Muscle layer of duodenum (tissue), 2 donors: ENCODE results near the gene SLC22A23.
A peak's percentile ranks its signal among the peaks of the same experiment; 100 is the strongest.

Experiments used
- H3K27ac ChIP-seq: one replicate; pipeline ENCODE4 v1.7.0; 2013; ENCODE audit warnings: mild to moderate bottlenecking, low read length
- H3K27me3 ChIP-seq: one replicate; pipeline ENCODE4 v1.7.0; 2013; ENCODE audit warnings: low read depth, mild to moderate bottlenecking, control low read depth, low read length
- H3K36me3 ChIP-seq, 2 donors: one replicate each; pipeline ENCODE4 v1.7.0; 2013; ENCODE audit warnings: low read length in 2 of 2, control low read depth in 1 of 2, mild to moderate bottlenecking in 1 of 2; ENCODE audit not compliant: insufficient read depth in 2 of 2, control insufficient read depth in 1 of 2
- H3K4me1 ChIP-seq, 2 donors: one replicate each; pipeline ENCODE4 v1.7.0; 2013; ENCODE audit warnings: low read length in 2 of 2, mild to moderate bottlenecking in 2 of 2, control low read depth in 1 of 2, moderate library complexity in 1 of 2; ENCODE audit not compliant: insufficient read depth in 2 of 2, control insufficient read depth in 1 of 2
- H3K4me3 ChIP-seq, 2 donors: one replicate each; pipeline ENCODE4 v1.7.0; 2013; ENCODE audit warnings: low read length in 2 of 2, low read depth in 1 of 2, mild to moderate bottlenecking in 1 of 2
- H3K9me3 ChIP-seq, 2 donors: one replicate each; pipeline ENCODE4 v1.7.0; 2013; ENCODE audit warnings: low read length in 2 of 2, control low read depth in 1 of 2, mild to moderate bottlenecking in 1 of 2; ENCODE audit not compliant: control insufficient read depth in 1 of 2
- donor health status: healthy.

SLC22A23 gene

DNA sequence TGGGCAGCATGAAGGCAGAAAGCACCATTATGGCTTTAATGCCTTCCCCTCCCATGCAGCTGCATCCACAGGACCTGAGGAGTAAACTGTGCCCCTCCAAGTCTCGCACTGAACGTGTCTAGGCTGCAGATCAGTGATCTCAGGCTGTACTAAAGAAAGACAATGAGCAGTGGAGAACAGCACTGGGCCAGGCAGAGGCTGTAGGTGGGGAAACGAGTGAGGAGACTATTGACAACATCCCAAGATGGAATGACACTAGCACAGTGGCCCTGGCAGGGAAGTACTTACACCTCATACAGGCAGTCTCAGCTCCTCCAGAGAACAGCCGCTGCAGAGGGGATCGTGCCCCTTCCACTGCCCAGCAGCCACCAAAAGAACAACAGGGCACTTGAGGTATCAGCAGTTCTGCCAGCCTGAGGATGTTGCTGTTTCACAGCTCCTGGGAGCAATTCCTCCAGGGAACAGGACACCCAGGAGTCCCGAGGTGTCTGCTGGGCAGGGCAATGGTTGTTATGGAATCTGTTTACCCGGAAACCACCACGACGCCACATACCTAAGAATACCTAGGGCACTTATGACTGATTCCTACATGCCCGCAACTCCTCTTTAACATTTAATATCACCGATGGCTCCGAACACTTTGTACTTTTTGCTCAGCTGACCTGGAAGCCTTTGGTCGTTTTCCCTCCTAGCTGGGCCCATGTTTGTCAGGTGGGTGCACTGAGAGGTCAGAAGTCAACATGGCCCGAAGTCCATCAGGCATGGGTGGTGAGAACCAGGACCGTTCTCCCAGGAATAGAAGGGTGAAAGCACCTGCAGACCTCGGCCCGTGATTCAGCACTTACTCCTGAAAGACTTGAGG, 79.1 kb downstream of the SLC22A23 start:
- Histone ChIP-seq H3K36me3 (no peaks in the 10 kb centered on the region), H3K4me3 (no peak overlapping the region), H3K9me3 (no peaks in the 10 kb centered on the region), H3K4me1 (peaks cover 0 to 10% of the 10 kb centered on the region in 2 donors), H3K27me3 (no peaks in the 10 kb centered on the region), H3K27ac (no peak overlapping the region)

DNA sequence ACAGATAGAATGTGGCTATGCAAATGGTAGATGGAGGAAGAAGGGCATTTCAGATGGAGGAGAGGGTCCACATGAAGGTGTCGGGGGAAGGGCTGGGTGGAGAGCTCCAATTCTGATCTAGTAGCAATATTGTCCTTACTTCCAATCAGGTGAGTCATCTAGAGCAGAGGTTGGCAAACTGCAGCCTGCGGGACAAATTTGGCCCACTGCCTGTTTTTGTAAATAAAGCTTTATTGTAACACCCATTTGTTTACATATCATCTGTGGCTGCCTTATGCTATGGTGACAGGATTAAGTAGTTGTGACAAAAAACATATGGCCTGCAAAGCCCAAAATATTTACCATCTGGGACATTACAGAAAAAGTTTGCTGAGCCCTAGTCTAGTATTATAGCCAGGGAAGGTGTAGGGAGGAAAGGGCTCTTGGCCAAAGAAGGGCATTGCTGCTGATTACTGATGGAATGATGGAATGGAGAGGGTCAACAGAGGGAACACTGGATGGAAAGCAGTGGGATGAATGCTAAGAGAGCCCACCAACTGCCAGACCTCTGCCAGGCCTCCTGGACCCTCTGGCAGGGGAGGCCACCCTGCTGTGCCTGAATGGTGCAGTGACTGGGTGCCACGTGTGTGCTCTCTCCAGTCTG, 79.8 kb downstream of the SLC22A23 start:
- Histone ChIP-seq H3K4me3 (no peak overlapping the region), H3K27ac (no peak overlapping the region), H3K4me1 (peaks cover 0 to 10% of the 10 kb centered on the region in 2 donors), H3K27me3 (no peaks in the 10 kb centered on the region), H3K9me3 (no peaks in the 10 kb centered on the region), H3K36me3 (no peaks in the 10 kb centered on the region)

DNA sequence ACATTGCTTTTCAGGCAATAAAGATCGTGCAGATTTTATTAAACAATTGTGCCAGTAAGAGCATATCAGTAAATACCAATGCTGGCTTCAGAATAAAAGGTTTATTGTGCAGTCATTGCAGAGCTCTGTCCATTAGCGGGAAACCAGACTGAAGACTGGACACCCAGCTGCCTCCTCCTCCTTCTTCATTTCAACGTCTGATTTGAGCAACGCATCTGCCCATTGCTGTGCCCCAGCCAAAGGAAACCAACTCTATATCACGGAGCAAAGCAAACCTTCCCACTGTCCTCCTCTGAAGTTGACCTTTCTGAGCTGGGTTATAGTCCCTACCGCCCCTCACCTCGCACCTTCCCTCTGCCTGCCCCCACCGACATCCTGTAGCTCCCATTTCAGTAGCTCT, 80.8 kb downstream of the SLC22A23 start:
- no peak overlapping the region for H3K27ac ChIP-seq
- no peaks in the 10 kb centered on the region for H3K27me3 ChIP-seq
- H3K4me1 ChIP-seq: peaks cover 3 to 5% of the 10 kb centered on the region in 2 donors
- no peaks in the 10 kb centered on the region for H3K9me3 ChIP-seq
- H3K36me3 ChIP-seq: no peaks in the 10 kb centered on the region
- no peak overlapping the region for H3K4me3 ChIP-seq

DNA sequence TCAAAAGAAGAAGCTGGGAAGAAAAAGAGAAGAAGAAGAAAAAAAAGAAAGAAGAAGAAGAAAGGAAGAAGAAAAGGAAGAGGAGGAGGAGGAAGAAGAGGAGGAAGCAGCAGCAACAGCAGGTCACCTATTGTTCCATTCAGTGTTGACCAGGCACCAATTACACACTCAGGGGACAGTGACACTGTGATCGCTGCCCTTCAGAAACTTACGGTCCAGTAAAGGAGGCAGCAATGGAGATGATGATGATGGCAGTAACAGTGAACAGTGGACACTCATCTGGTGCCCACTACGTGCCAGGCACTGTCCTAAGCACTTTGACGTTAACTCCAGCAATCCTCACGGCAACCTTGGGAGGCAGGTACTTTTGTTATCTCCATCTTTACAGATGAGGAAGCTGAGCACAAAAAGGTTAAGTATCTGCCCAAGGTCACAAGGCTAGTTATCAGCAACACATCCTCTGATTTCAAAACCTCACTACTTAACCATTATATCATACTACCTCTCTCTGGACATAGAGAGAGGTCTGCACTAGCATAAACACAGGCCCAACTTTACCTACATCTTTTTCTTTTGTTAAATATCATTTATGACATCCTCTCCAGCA, 83.2 kb downstream of the SLC22A23 start:
- Histone ChIP-seq H3K4me3 (no peak overlapping the region), H3K27ac (no peak overlapping the region), H3K36me3 (no peaks in the 10 kb centered on the region), H3K4me1 (peaks cover 5 to 13% of the 10 kb centered on the region in 2 donors), H3K27me3 (no peaks in the 10 kb centered on the region), H3K9me3 (no peaks in the 10 kb centered on the region)

DNA sequence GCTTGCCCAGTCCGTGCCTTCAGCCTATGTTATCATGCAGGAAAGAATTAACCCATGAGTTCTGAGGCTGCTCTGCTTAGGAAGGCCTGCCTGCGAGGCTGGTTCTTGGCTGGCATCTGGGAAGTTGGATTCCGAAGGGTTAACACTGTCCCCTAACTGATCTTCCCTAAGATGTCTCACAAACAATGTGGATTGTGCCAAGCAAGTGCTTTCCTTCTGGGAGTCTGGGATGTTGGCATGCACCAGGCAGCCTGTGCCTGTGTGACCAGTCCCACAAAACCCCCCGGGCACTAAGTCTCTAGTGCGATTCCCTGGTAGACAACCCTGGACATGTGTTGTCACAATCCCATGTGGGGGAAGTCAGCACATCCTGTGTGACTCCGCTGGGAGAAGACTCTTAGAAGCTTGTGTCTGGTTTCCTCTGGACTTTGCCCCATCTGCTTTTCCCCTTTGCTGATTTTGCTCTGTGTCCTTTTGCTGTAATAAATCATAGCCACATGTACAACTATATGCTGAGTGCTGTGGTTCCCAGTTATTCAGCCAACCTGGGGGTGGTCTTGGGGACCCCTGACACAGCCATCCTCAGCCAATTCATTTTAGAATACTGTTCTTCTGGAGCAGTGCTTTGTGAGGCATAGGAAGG, 83.8 kb downstream of the SLC22A23 start:
- peaks cover 5 to 13% of the 10 kb centered on the region in 2 donors for H3K4me1 ChIP-seq
- no peak overlapping the region for H3K27ac ChIP-seq
- H3K9me3 ChIP-seq: no peaks in the 10 kb centered on the region
- H3K36me3 ChIP-seq: no peaks in the 10 kb centered on the region
- H3K27me3 ChIP-seq: no peaks in the 10 kb centered on the region
- no peak overlapping the region for H3K4me3 ChIP-seq

DNA sequence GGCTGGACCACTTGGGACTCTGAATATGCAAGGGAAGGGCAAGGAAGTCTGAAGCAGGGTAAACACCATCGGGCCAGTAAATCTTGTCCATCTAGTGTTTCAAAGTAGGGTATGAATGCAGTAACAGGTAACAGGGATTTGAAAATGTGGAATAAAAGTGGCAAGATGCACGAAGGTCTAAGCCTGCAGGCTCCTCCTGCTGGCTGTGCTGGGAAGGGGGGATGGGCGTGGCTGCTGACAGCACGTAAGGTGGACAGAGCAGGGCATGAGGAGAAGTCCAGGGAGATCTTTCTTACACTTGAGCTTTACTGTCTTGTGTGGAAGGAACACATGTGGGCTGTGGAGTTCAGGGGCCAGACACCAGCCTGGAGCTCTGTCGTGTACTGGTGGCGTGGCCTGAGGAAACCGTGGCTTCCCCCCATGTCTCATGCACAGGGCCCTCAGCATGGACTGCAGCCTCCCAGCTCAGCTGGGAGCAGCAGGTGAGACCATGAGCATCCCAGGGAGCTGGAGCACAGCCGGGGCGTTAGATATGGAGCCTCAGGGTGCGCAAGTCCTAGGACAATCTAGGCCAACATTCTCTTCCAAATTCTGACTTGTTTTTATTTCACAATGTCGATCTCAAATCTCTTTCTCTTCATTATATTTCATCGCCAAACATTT, 84.5 kb downstream of the SLC22A23 start:
- H3K27ac ChIP-seq: no peak overlapping the region

DNA sequence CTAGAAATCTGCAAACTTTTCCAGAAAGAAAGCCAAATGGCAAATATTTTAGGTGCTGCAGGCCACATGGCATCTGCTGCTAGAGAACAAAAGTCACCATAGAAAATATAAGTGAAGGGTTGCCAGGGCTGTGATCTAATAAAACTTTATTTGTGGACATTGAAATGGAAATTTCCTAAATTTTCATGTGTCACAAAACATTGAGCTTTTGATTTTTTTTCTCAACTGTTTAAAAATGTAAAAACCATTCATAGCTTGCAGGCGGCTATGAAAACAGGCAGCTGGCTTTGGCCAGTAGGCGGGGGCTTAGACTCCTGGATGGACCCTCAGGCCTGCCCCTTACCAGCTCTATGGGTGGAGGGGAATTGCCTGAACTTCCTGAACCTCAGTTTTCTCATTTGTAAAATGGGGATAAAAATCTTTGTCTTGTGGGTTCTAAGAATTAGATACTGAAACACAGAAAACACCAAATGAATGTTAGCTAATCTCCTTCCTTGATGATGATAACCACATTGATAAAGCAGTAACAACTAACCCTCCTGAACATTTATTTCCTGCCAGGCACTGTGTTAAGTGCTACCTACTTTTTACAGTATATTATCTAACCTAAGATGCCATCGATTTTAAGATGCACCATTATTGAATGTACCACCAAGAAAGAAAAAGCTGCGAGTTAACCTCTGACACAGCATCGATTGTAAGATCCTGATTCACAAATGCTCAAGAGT, 85.5 kb downstream of the SLC22A23 start:
- Histone ChIP-seq H3K27ac (peak overlapping the region; percentile 42), H3K36me3 (no peaks in the 10 kb centered on the region), H3K4me1 (peaks cover 7 to 13% of the 10 kb centered on the region in 2 donors), H3K27me3 (no peaks in the 10 kb centered on the region), H3K9me3 (no peaks in the 10 kb centered on the region), H3K4me3 (no peak overlapping the region)

More for the DNA sequence above, 84.5 kb downstream of the SLC22A23 start:
- no peaks in the 10 kb centered on the region for H3K36me3 ChIP-seq
- H3K4me1 ChIP-seq: peaks cover 5 to 13% of the 10 kb centered on the region in 2 donors
- H3K27me3 ChIP-seq: no peaks in the 10 kb centered on the region
- H3K4me3 ChIP-seq: no peak overlapping the region
- H3K9me3 ChIP-seq: no peaks in the 10 kb centered on the region

DNA sequence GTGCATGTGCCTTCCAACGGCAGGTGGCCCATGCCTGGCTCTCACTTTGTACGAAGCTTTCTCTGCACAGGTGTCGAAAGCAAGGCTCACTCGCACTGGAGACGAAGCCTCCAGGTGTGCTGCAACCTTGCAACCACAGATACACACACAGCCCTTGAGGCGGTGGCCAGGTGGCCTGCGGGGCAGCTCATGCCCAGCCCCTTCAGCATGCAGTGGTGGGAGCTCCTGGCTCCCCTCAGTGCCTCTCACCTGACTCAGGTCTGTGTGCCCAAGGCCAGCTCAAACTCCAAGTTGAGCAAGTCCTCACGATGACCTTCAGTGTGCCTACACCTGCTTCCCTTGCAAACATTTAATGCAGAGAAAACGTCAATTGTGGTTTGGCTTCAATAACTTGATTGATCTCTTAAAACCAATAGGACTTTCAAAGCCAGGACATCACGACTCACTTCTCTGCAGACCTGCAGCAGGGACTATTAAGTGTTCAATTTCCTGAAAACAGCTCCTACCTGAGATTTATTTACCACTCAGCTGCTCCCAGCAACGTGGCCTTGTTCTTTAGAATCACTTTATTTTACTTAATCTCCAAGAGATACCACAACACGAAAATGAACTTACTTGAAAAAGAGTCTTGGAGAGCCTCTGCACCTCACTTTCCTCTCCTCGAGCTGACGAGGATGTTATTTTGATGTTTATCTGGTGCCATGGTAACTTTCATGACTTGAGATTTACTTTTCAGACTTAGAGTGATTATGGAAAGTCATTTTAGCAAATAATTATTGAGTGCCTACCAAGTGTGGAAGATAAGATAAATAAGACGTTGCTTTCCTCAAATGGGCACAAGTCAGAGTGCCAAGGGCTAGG, 86.3 kb downstream of the SLC22A23 start:
- Histone ChIP-seq H3K4me1 (peaks cover 7 to 13% of the 10 kb centered on the region in 2 donors), H3K36me3 (no peaks in the 10 kb centered on the region), H3K27ac (peak overlapping the region; percentile 42), H3K4me3 (no peak overlapping the region), H3K9me3 (no peaks in the 10 kb centered on the region), H3K27me3 (no peaks in the 10 kb centered on the region)

DNA sequence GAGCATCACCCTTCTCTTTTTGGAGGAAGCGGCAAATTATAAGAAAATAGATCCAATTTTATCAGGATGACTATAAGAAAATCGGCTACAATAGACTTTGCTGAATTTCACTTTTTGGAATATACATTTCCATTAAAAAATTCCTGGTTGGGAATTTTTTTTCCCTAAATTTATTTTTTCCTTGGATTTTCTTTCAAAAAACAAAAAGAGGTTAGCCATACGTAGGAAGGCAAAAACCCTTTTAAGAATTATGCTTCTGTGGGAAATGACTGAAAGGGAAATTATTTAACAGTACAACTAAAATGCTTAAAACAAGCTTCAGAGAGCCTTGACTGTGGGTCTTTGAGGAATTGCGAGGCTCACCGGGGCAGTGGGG, 86.9 kb downstream of the SLC22A23 start:
- Histone ChIP-seq H3K9me3 (no peaks in the 10 kb centered on the region), H3K4me1 (peaks cover 7 to 13% of the 10 kb centered on the region in 2 donors), H3K4me3 (no peak overlapping the region), H3K27me3 (no peaks in the 10 kb centered on the region), H3K27ac (no peak overlapping the region), H3K36me3 (no peaks in the 10 kb centered on the region)

DNA sequence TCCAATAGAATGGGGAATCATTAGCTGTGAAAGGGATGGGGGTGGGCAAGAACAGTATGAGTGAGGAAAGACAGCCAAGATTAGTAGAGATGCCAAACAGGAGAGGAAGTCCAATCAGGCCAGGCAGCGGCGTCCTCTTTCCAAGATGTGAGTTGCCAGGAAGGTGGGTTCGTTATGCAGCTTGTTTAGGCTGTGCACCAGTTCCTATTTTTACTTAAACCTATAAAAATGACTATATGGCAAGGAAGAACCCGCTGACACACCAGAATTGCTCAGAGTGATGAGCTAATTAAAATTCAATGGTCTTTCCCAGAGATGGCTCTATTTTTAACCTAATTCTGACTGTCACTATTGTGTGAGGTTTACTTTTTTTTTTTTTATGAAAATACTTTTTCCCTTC, 88.2 kb downstream of the SLC22A23 start:
- H3K4me1 ChIP-seq: peaks cover 7 to 13% of the 10 kb centered on the region in 2 donors
- no peaks in the 10 kb centered on the region for H3K36me3 ChIP-seq
- no peaks in the 10 kb centered on the region for H3K9me3 ChIP-seq
- H3K27ac ChIP-seq: no peak overlapping the region
- no peaks in the 10 kb centered on the region for H3K27me3 ChIP-seq
- H3K4me3 ChIP-seq: no peak overlapping the region
